Mesothelial cell of epicardium (in vitro differentiated cells): Measurements from ENCODE around the gene MEAF6. TPM values are rescaled to one million over a fixed set of nuclear protein-coding genes. Genes with fewer than 3 reads are reported as not detected.
"Not testable (repeated sequence)": the region's sequence is repeated elsewhere in the genome, so short reads cannot be mapped to it uniquely, and the experiment has no call there.

Source experiments
- DNase-seq, 2 experiments: peaks; one replicate each; pipeline ENCODE4 v3.0.0; 2021; ENCODE audit warnings: low spot score in 2 of 2; ENCODE audit not compliant: unreplicated experiment in 2 of 2
- H3K27ac Mint-ChIP-seq: 2 replicates; pipeline ENCODE4 v1.8.0; 2021; ENCODE audit warnings: mixed read lengths
- H3K27me3 Mint-ChIP-seq: 2 replicates; pipeline ENCODE4 v1.8.0; 2021; ENCODE audit warnings: low read depth, mixed read lengths
- H3K36me3 Mint-ChIP-seq: 2 replicates; pipeline ENCODE4 v1.8.0; 2021; ENCODE audit warnings: mixed read lengths
- H3K4me1 Mint-ChIP-seq: 2 replicates; pipeline ENCODE4 v1.8.0; 2021; ENCODE audit warnings: mixed read lengths
- H3K4me3 Mint-ChIP-seq: 2 replicates; pipeline ENCODE4 v1.8.0; 2021; ENCODE audit warnings: mild to moderate bottlenecking, moderate library complexity, mixed read lengths
- H3K9me3 Mint-ChIP-seq: 2 replicates; pipeline ENCODE4 v1.8.0; 2021; ENCODE audit warnings: mixed read lengths
- CTCF ChIP-seq: fragments of 200-600 bp; sonication (generic); IDR thresholded peaks from one replicate; pipeline ENCODE4 v1.5.0; 2021; ENCODE audit warnings: antibody characterized with exemption; ENCODE audit not compliant: unreplicated experiment
- total RNA-seq: library from RNA; stranded (reverse); gene quantifications from 3 replicates; pipeline ENCODE4 v1.2.1, GENCODE V29; 2021

Gene MEAF6
- total RNA-seq = 58.2 to 58.7 TPM (median 58.4 TPM) in 3 replicates

GRCh38 chr1:37514350-37515184 is at the start of gene MEAF6:
TSS of gene MEAF6 (minus strand) at chr1:37514766. CDS start at chr1:37514746, 20 bp downstream.
- DNase-seq = peak; percentile 87 to 92
- Mint-ChIP-seq H3K27me3 (peaks cover 3% of the 10 kb centered on the region), H3K4me3 (peak within 1 kb of the TSS; percentile 93), H3K9me3 (no peaks in the 10 kb centered on the region), H3K4me1 (peaks cover 17% of the 10 kb centered on the region), H3K36me3 (no peaks in the 10 kb centered on the region), H3K27ac (peak within 1 kb of the TSS; percentile 94)
- peak; percentile 72 for TF ChIP-seq CTCF

- TF ChIP-seq CTCF = no peak
- Mint-ChIP-seq H3K36me3 (peaks cover 31% of the 10 kb centered on the region), H3K4me3 (no peak overlapping the region), H3K27me3 (no peaks in the 10 kb centered on the region), H3K4me1 (peaks cover 3% of the 10 kb centered on the region), H3K9me3 (no peaks in the 10 kb centered on the region), H3K27ac (no peak overlapping the region)
- DNase-seq = no peak
Observed at GRCh38 chr1:37562984-37563383, 48.4 kb upstream of the MEAF6 start.

DNA sequence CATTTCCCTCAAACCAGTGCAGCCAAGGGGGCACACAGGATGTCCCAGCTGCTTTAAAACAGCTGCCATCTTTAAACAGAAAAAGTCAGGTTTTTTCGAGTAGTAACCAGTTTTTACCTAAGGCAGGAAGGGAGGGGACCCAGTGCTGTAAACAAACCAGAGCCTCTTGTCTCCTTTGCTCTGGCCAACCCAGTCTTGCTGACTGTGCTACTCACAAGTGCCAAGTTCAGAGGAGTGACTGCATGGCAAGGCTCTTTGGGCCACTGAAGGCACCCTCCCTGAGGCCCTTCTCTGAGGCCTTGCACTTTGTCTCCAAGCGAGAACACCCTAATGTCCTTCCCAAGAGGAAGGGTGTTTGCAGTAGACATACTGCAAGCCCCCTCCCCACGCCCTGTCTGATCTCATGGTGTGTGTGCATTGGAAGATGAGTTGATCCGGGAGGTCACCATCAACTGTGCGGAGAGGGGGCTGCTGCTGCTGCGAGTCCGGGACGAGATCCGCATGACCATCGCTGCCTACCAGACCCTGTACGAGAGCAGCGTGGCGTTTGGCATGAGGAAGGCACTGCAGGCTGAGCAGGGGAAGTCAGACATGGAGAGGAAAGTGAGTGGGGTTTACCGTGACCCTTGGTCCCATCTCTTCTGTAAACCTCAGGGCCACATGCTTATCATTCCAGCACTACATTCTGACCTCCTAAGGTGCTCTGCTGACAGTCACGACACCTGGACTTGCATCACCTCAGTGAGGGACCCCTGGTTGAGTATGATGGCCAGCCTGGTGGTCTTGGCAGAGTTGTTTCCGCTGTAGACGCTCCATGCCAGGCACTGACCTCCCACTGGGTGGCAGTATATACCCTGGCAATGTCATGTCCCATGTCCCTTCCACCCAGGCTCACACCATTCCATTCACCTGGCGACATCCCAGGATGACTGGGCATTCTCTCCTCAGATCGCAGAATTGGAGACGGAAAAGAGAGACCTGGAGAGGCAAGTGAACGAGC is 46.9 kb upstream of the MEAF6 start:
- peaks cover 14% of the 10 kb centered on the region for H3K4me1 Mint-ChIP-seq
- TF ChIP-seq CTCF = peak; percentile 17
- peaks cover 21% of the 10 kb centered on the region for H3K36me3 Mint-ChIP-seq
- H3K27me3 Mint-ChIP-seq = no peaks in the 10 kb centered on the region
- no peaks in the 10 kb centered on the region for H3K9me3 Mint-ChIP-seq
- H3K27ac Mint-ChIP-seq = no peak overlapping the region
- DNase-seq = no peak
- no peak overlapping the region for H3K4me3 Mint-ChIP-seq

DNA sequence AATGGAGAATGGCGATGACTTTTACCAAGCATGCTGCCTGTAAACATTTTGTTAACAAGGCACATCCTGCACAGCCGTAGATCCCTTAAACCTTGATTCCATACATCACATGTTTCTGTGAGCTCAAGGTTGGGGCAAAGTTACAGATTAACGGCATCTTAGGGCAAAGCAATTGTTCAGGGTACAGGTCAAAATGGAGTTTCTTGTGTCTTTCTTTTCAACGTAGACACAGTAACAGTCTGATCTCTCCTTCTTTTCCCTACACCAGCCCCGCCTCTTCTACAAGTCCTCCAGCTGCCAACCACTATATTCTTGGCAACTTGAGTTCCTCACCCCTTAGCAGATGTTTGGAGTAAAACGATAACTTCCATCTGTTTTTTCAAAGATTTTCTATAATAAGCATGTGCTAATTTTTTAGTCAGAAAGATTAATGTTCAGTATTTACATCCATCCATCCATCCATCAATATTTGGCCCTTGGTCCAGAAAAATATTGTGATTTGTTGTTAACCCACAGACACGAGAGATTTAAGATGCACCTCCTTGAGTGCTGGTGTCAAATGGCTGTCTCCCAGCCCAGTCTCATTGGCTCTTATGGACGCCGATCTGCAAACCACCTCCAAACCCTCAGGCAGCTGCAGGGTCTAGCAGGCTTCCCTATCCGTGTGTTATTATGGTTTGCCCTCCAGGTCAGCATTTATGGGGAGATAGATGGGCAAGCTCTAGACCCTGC is 46.0 kb upstream of the MEAF6 start:
- Mint-ChIP-seq H3K27ac (no peak overlapping the region), H3K27me3 (no peaks in the 10 kb centered on the region), H3K36me3 (peaks cover 16% of the 10 kb centered on the region), H3K4me3 (no peak overlapping the region), H3K9me3 (no peaks in the 10 kb centered on the region), H3K4me1 (peaks cover 17% of the 10 kb centered on the region)
- DNase-seq = no peak
- TF ChIP-seq CTCF = no peak

GRCh38 chr1:37559957-37560379 is 45.4 kb upstream of the MEAF6 start:
- not testable (repeated sequence) for H3K27me3 Mint-ChIP-seq, DNase-seq, H3K4me3 Mint-ChIP-seq, H3K9me3 Mint-ChIP-seq
- Mint-ChIP-seq H3K4me1 (peaks cover 17% of the 10 kb centered on the region), H3K36me3 (peaks cover 12% of the 10 kb centered on the region), H3K27ac (peak overlapping the region; percentile 5)
